ENCODE results near the gene MTAP.

MTAP gene

GRCh38 chr9:21982861-21983560, 180.6 kb downstream of the MTAP start:
- no peaks in the 10 kb centered on the region for H3K4me1 ChIP-seq (ENCODE audit: low read length)
- no peak overlapping the region for H3K9ac ChIP-seq (ENCODE audit: low read length)
- no peak for TF ChIP-seq CTCF (IDR thresholded peaks at IDR 0.05; ENCODE audit: low read depth, low read length)
- no peak for TF ChIP-seq EZH2phosphoT487 (IDR thresholded peaks at IDR 0.05; ENCODE audit: low read depth)
- no peaks in the 10 kb centered on the region for H4K20me1 ChIP-seq (ENCODE audit: insufficient read depth, low read length)
- H3K27ac ChIP-seq (ENCODE audit: low read length) = no peak overlapping the region
- no peak overlapping the region for H2AFZ ChIP-seq (ENCODE audit: low read depth, low read length)
- H3K36me3 ChIP-seq (replicated peaks; ENCODE audit: low read depth, low read length) = no peaks in the 10 kb centered on the region
- H3K79me2 ChIP-seq (ENCODE audit: low read length) = no peaks in the 10 kb centered on the region
- no peaks in the 10 kb centered on the region for H3K9me3 ChIP-seq (ENCODE audit: insufficient read depth, low read length)
- H3K4me2 ChIP-seq (ENCODE audit: low read length) = no peak overlapping the region
- H3K4me3 ChIP-seq (ENCODE audit: low read length) = no peak overlapping the region
- H3K27me3 ChIP-seq (ENCODE audit: low read depth, low read length) = no peaks in the 10 kb centered on the region

GRCh38 chr9:21983561-21983935, 181.1 kb downstream of the MTAP start:
- H3K27ac ChIP-seq (ENCODE audit: low read length) = no peak overlapping the region
- no peaks in the 10 kb centered on the region for H4K20me1 ChIP-seq (ENCODE audit: insufficient read depth, low read length)
- H3K36me3 ChIP-seq (replicated peaks; ENCODE audit: low read depth, low read length) = no peaks in the 10 kb centered on the region
- H3K79me2 ChIP-seq (ENCODE audit: low read length) = no peaks in the 10 kb centered on the region
- H3K4me3 ChIP-seq (ENCODE audit: low read length) = no peak overlapping the region
- no peak overlapping the region for H3K4me2 ChIP-seq (ENCODE audit: low read length)
- H2AFZ ChIP-seq (ENCODE audit: low read depth, low read length) = no peak overlapping the region
- no peaks in the 10 kb centered on the region for H3K27me3 ChIP-seq (ENCODE audit: low read depth, low read length)
- no peak for TF ChIP-seq EZH2phosphoT487 (IDR thresholded peaks at IDR 0.05; ENCODE audit: low read depth)
- TF ChIP-seq CTCF (IDR thresholded peaks at IDR 0.05; ENCODE audit: low read depth, low read length) = no peak
- no peaks in the 10 kb centered on the region for H3K4me1 ChIP-seq (ENCODE audit: low read length)
- H3K9ac ChIP-seq (ENCODE audit: low read length) = no peak overlapping the region
- no peaks in the 10 kb centered on the region for H3K9me3 ChIP-seq (ENCODE audit: insufficient read depth, low read length)

GRCh38 chr9:21984101-21984500, 181.7 kb downstream of the MTAP start:
- Histone ChIP-seq H3K4me1 (ENCODE audit: low read length) (no peaks in the 10 kb centered on the region), H4K20me1 (ENCODE audit: insufficient read depth, low read length) (no peaks in the 10 kb centered on the region), H3K36me3 (replicated peaks; ENCODE audit: low read depth, low read length) (no peaks in the 10 kb centered on the region), H3K79me2 (ENCODE audit: low read length) (no peaks in the 10 kb centered on the region), H3K27me3 (ENCODE audit: low read depth, low read length) (no peaks in the 10 kb centered on the region), H3K27ac (ENCODE audit: low read length) (no peak overlapping the region), H3K9ac (ENCODE audit: low read length) (no peak overlapping the region), H3K9me3 (ENCODE audit: insufficient read depth, low read length) (no peaks in the 10 kb centered on the region), H3K4me3 (ENCODE audit: low read length) (no peak overlapping the region), H3K4me2 (ENCODE audit: low read length) (no peak overlapping the region), H2AFZ (ENCODE audit: low read depth, low read length) (no peak overlapping the region)
- no peak for TF ChIP-seq CTCF (IDR thresholded peaks at IDR 0.05; ENCODE audit: low read depth, low read length)

GRCh38 chr9:21985964-21986667, 183.7 kb downstream of the MTAP start:
- Histone ChIP-seq H3K9me3 (ENCODE audit: insufficient read depth, low read length) (no peaks in the 10 kb centered on the region), H3K79me2 (ENCODE audit: low read length) (no peaks in the 10 kb centered on the region), H3K4me1 (ENCODE audit: low read length) (no peaks in the 10 kb centered on the region), H3K4me2 (ENCODE audit: low read length) (no peak overlapping the region), H4K20me1 (ENCODE audit: insufficient read depth, low read length) (no peaks in the 10 kb centered on the region), H2AFZ (ENCODE audit: low read depth, low read length) (no peak overlapping the region), H3K4me3 (ENCODE audit: low read length) (no peak overlapping the region), H3K27ac (ENCODE audit: low read length) (no peak overlapping the region), H3K27me3 (ENCODE audit: low read depth, low read length) (no peaks in the 10 kb centered on the region), H3K36me3 (replicated peaks; ENCODE audit: low read depth, low read length) (no peaks in the 10 kb centered on the region), H3K9ac (ENCODE audit: low read length) (no peak overlapping the region)
- TF ChIP-seq CTCF (IDR thresholded peaks at IDR 0.05; ENCODE audit: low read depth, low read length) (no peak), EZH2phosphoT487 (IDR thresholded peaks at IDR 0.05; ENCODE audit: low read depth) (no peak)
